ENCODE results near the gene RAP1GDS1.

RAP1GDS1 gene

GRCh38 chr4:98481167-98481566 lies 220.0 kb downstream of the RAP1GDS1 start:
- in situ Hi-C loops (cut with HindIII; ENCODE audit: low pct_ligation_motif_present, low sequenced_read_pairs): no loop called here
- H3K36me3 ChIP-seq (replicated peaks): peaks cover under 1% of the 10 kb centered on the region
- H3K27me3 ChIP-seq (replicated peaks): no peaks in the 10 kb centered on the region
- H3K4me3 ChIP-seq (ENCODE audit: low read depth, low read length): no peak overlapping the region
- DNase-seq: no peak
- no peak for TF ChIP-seq CTCF (IDR thresholded peaks at IDR 0.05; ENCODE audit: low read depth, low read length, missing control alignments)
- no peak overlapping the region for H3K27ac ChIP-seq

- H3K36me3 ChIP-seq (replicated peaks): no peaks in the 10 kb centered on the region
- no peak overlapping the region for H3K4me3 ChIP-seq (ENCODE audit: low read depth, low read length)
- peak overlapping the region; percentile 72 for H3K27ac ChIP-seq
- H3K27me3 ChIP-seq (replicated peaks): no peaks in the 10 kb centered on the region
- no peak for TF ChIP-seq CTCF (IDR thresholded peaks at IDR 0.05; ENCODE audit: low read depth, low read length, missing control alignments)
- in situ Hi-C loops (cut with HindIII; ENCODE audit: low pct_ligation_motif_present, low sequenced_read_pairs): no loop called here
- no peak for DNase-seq
These were observed 221.3 kb downstream of the RAP1GDS1 start for GRCh38 chr4:98482503-98482846.

- in situ Hi-C loops (cut with HindIII; ENCODE audit: low pct_ligation_motif_present, low sequenced_read_pairs): no loop called here
- H3K36me3 ChIP-seq (replicated peaks): no peaks in the 10 kb centered on the region
- H3K27me3 ChIP-seq (replicated peaks): no peaks in the 10 kb centered on the region
- peak overlapping the region; percentile 72 for H3K27ac ChIP-seq
- H3K4me3 ChIP-seq (ENCODE audit: low read depth, low read length): no peak overlapping the region
- TF ChIP-seq CTCF (IDR thresholded peaks at IDR 0.05; ENCODE audit: low read depth, low read length, missing control alignments): no peak
- peak; percentile 57 for DNase-seq
These were observed 221.9 kb downstream of the RAP1GDS1 start for GRCh38 chr4:98482847-98483806.

GRCh38 chr4:98484031-98484430 lies 222.8 kb downstream of the RAP1GDS1 start:
- H3K4me3 ChIP-seq (ENCODE audit: low read depth, low read length): no peak overlapping the region
- no peaks in the 10 kb centered on the region for H3K36me3 ChIP-seq (replicated peaks)
- no peak for TF ChIP-seq CTCF (IDR thresholded peaks at IDR 0.05; ENCODE audit: low read depth, low read length, missing control alignments)
- H3K27me3 ChIP-seq (replicated peaks): no peaks in the 10 kb centered on the region
- DNase-seq: no peak
- no peak overlapping the region for H3K27ac ChIP-seq
- in situ Hi-C loops (cut with HindIII; ENCODE audit: low pct_ligation_motif_present, low sequenced_read_pairs): no loop called here

GRCh38 chr4:98485816-98486345 lies 224.7 kb downstream of the RAP1GDS1 start:
- no peak for TF ChIP-seq CTCF (IDR thresholded peaks at IDR 0.05; ENCODE audit: low read depth, low read length, missing control alignments)
- Histone ChIP-seq H3K27me3 (replicated peaks) (no peaks in the 10 kb centered on the region), H3K36me3 (replicated peaks) (no peaks in the 10 kb centered on the region), H3K4me3 (ENCODE audit: low read depth, low read length) (no peak overlapping the region), H3K27ac (no peak overlapping the region)
- in situ Hi-C loops (cut with HindIII; ENCODE audit: low pct_ligation_motif_present, low sequenced_read_pairs): no loop called here
- no peak for DNase-seq

Data from brain microvascular endothelial cell (primary cell).